Measurements from ENCODE around the gene ZNF362. TPM values are rescaled to one million over a fixed set of nuclear protein-coding genes. Genes with fewer than 3 reads are reported as not detected.
A peak's percentile ranks its signal among the peaks of the same experiment; 100 is the strongest.

The ZNF362 gene
- total and polyA plus RNA-seq, 2 of the 13 experiments (the other 11 are each of a cell fraction or from before 2014, with no cell fraction given) = 8.3 to 14.2 TPM

DNA sequence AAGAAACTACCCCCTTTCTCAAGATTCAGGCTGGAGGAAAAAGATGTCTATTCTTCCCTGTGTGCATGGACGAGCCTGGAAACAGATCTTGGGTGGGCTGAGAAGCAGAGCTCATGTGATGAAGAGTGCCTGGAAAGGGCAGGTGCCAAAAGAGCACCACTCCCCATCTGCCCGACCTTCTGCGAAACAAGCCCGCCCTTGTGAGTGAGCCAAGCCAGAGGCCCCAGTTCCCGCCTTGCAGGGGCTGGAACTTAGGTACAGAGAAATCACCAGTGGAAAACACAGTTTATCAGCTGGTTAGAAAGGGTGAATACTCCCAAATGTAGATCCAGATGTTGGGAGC lies 91.3 kb downstream of the ZNF362 start (continued):
- TF ChIP-seq PAF1 (CRISPR knock-in tag; IDR thresholded peaks at IDR 0.05) (no peak), JUNB (CRISPR knock-in tag; IDR thresholded peaks at IDR 0.05; ENCODE audit: borderline replicate concordance) (no peak), ZBTB39 (CRISPR knock-in tag; IDR thresholded peaks at IDR 0.05) (no peak), ZNF263 (CRISPR knock-in tag; IDR thresholded peaks at IDR 0.05) (no peak), SAP130 (CRISPR knock-in tag; IDR thresholded peaks at IDR 0.05; ENCODE audit: low read depth) (no peak), EP300 (IDR thresholded peaks at IDR 0.05; ENCODE audit: low read depth in 2 of 2, low read length in 2 of 2) (no peak), EP300 (CRISPR knock-in tag; IDR thresholded peaks at IDR 0.05; ENCODE audit: borderline replicate concordance) (no peak), ZNF782 (CRISPR knock-in tag; IDR thresholded peaks at IDR 0.05; ENCODE audit: borderline replicate concordance) (no peak), YEATS2 (CRISPR knock-in tag; IDR thresholded peaks at IDR 0.05; ENCODE audit: borderline replicate concordance) (0 out of 2 replicates have a peak, but pooled peaks have one; percentile 5), SATB2 (CRISPR knock-in tag; IDR thresholded peaks at IDR 0.05) (no peak), ZNF569 (CRISPR knock-in tag; IDR thresholded peaks at IDR 0.05; ENCODE audit: borderline replicate concordance) (no peak), MAX (IDR thresholded peaks at IDR 0.05) (0 out of 2 replicates have a peak, but pooled peaks have one; percentile 1), ZFX (CRISPR knock-in tag; IDR thresholded peaks at IDR 0.05; ENCODE audit: low read depth) (peak; percentile 44), CEBPG (CRISPR knock-in tag; IDR thresholded peaks at IDR 0.05) (no peak), MIER3 (CRISPR knock-in tag; IDR thresholded peaks at IDR 0.05; ENCODE audit: borderline replicate concordance) (no peak), MXI1 (IDR thresholded peaks at IDR 0.05; ENCODE audit: borderline replicate concordance, low read depth, low read length) (no peak), PHF20 (CRISPR knock-in tag; IDR thresholded peaks at IDR 0.05) (0 out of 2 replicates have a peak, but pooled peaks have one; percentile 34), ATF1 (CRISPR knock-in tag; IDR thresholded peaks at IDR 0.05) (no peak), NR1H2 (CRISPR knock-in tag; IDR thresholded peaks at IDR 0.05; ENCODE audit: borderline replicate concordance, low read depth) (no peak)
- TF ChIP-seq, protein P1, sequence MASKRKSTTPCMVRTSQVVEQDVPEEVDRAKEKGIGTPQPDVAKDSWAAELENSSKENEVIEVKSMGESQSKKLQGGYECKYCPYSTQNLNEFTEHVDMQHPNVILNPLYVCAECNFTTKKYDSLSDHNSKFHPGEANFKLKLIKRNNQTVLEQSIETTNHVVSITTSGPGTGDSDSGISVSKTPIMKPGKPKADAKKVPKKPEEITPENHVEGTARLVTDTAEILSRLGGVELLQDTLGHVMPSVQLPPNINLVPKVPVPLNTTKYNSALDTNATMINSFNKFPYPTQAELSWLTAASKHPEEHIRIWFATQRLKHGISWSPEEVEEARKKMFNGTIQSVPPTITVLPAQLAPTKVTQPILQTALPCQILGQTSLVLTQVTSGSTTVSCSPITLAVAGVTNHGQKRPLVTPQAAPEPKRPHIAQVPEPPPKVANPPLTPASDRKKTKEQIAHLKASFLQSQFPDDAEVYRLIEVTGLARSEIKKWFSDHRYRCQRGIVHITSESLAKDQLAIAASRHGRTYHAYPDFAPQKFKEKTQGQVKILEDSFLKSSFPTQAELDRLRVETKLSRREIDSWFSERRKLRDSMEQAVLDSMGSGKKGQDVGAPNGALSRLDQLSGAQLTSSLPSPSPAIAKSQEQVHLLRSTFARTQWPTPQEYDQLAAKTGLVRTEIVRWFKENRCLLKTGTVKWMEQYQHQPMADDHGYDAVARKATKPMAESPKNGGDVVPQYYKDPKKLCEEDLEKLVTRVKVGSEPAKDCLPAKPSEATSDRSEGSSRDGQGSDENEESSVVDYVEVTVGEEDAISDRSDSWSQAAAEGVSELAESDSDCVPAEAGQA (IDR thresholded peaks at IDR 0.05; ENCODE audit: low read depth) = no peak
- TF ChIP-seq, protein P1 (CRISPR knock-in tag; IDR thresholded peaks at IDR 0.05; ENCODE audit: borderline replicate concordance) = no peak
- TF ChIP-seq, protein P2, sequence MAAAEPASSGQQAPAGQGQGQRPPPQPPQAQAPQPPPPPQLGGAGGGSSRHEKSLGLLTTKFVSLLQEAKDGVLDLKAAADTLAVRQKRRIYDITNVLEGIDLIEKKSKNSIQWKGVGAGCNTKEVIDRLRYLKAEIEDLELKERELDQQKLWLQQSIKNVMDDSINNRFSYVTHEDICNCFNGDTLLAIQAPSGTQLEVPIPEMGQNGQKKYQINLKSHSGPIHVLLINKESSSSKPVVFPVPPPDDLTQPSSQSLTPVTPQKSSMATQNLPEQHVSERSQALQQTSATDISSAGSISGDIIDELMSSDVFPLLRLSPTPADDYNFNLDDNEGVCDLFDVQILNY (CRISPR knock-in tag; conservative IDR thresholded peaks at IDR 0.05) = no peak

All from HepG2 (cell line).